Right ventricle myocardium inferior (tissue), 1 donor: Measurements from ENCODE around the gene ORAI3. TPM values are rescaled to one million over a fixed set of nuclear protein-coding genes. Genes with fewer than 3 reads are reported as not detected.

Source experiments
- ATAC-seq: fragments of 200-7000 bp; cut with Tn5 transposase; one replicate; pipeline ENCODE4 v1.9.1; 2020; ENCODE audit warnings: mild to moderate bottlenecking, moderate library complexity
- DNase-seq: peaks from one replicate; pipeline ENCODE4 v3.0.0; 2021; ENCODE audit errors: missing footprints
- intact Hi-C: fragments of 100-400 bp; cut with DNase I; formaldehyde crosslinking; loops from one replicate; pipeline ENCODE4 v1.11.0; 2022
- total RNA-seq: library from RNA; stranded (reverse); fragmentation: NEBNext Ultra II Directional; extraction: Animal tissue kit (Norgen Biotek cat#: 25700); gene quantifications from one replicate; pipeline ENCODE4 v1.2.1, GENCODE V29; 2021
- donor health status: DM: no; HTN: yes; CAD: no; lungs with severe emphysema.

Gene ORAI3
- total RNA-seq, 1 donor from 2014 or later = 11.4 TPM

DNA sequence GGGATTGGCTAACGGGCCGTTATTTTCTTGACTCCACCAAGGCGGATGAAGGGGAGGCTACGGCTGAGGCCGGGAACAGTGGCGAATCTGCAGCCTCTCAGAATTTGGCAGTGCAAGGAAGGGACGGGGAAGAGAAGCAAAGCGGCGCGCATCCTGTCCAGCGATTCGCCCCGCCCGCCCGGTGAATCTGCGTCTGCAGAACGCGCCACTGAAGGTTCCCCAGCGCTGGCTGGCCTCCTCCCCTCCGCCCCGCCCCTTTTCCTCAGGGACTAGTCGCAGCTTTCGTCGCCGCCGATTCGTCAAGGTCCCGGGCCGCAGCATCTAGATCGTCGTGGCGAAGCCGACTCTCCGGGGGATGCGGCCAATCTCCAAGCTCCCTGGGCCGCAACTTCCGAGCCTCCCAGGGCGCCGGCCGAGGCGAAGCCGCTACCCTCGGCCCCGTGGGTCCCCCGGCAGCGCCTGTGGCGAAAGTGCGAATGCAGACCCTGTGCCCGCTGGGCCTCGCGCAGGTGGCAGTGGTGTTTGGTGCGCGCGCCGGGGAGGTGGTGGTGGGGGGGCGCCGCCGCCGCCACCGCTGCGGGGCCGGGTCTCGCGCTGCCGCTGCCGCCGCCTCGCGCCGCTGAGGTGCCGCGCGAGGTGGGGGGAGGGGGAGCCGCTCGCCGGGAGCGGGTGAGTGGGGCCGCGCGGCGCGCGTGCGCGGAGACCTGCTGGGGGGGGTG, 8.7 kb downstream of the ORAI3 start, which contains the start of gene SETD1A:
TSS of gene SETD1A (plus strand) at position 299 of the 719 bp plus-strand sequence. CDS start 978 bp downstream, outside the sequence.
- DNase-seq (peak; percentile 99), ATAC-seq (peak; percentile 95)
- intact Hi-C loops = loop anchor here (5.0 to 10.0 kb wide), 2 partner anchors 75 to 917 kb away; partner anchors contain the start of genes STX4 and ZNF267

DNA sequence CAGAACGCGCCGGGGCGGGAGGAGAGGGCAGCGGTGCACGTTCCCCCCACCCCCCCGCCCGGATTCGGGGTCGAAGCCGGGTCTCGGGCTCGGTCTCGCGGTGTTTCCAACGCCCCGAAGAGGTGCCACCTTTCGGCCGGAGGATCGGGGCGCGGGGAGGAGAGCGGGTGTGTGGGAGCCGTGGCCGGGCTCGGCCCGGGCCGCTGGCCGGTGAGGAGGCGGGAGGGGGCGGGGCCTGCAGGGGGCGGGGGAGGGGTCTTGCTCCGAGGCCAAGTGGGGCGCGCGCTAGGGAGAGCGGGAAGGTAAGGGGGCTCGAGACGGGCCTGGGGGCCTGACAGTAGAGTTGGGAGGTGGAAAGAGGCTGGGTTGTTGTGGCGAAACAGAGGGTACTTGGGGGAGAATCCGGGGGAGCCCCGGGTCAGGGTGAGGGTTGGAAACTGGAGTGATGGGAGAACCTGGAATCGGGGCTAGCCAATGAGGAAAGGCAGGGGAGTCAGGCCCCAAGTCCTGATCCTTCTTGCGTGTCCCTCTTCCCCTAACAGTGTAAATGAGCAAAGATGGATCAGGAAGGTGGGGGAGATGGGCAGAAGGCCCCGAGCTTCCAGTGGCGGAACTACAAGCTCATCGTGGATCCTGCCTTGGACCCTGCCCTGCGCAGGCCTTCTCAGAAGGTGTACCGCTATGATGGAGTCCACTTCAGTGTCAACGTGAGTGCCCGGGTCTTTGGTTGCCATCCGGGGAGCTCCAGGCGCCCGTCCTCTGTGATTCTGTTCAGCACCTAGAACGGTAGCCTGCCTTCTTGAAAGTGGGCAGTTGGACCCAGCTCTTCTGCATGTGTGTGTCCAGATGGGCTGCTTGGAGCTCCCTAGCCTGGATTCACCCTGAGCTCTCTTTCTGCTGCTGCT, 9.6 kb downstream of the ORAI3 start:
- DNase-seq = peak; percentile 83
- ATAC-seq = no peak
- intact Hi-C loops = loop anchor here (5.0 to 10.0 kb wide), 2 partner anchors 74 to 916 kb away; partner anchors contain the start of genes STX4 and ZNF267

DNA sequence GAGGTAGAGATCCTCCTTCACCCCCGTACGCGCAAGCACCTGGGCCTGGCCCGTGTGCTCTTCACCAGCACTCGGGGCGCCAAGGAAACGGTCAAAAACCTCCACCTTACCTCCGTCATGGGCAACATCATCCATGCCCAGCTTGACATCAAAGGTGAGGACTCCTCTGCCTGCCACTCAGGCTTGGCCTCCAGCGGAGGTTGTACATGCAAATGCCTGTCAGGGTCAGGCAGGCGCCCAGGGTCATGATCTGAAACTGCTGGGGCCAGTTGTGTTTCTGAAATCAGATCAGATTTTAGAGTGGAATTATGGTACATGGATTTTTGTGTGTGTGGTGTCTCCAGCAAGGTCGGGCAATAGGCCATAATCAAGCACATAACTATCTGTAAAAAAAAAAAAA, 12.5 kb downstream of the ORAI3 start:
- ATAC-seq (no peak), DNase-seq (no peak)
- intact Hi-C loops = no loop called here

DNA sequence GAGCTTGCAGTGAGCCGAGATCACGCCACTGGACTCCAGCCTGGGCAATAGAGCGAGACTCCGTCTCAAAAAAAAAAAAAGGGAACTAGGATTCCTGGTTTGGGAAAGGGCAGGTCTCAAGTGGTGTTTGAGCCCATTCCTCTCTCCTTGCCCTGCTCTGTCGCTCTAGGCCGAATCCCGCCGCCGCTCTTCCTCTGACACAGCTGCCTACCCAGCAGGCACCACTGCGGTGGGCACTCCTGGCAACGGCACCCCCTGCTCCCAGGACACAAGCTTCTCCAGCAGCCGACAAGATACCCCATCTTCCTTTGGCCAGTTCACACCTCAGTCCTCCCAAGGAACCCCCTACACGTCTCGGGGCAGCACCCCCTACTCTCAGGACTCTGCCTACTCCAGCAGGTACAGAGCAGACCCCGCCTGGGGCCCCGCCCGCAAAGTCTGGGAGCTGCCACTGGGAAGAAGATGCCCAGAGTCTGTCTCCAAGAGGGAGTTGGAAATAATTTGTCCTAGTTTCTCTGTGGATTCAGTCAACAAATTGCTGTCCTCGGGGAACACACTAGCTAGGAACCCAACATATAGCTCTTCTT, 15.2 kb downstream of the ORAI3 start:
- intact Hi-C loops = no loop called here
- DNase-seq (no peak), ATAC-seq (no peak)

DNA sequence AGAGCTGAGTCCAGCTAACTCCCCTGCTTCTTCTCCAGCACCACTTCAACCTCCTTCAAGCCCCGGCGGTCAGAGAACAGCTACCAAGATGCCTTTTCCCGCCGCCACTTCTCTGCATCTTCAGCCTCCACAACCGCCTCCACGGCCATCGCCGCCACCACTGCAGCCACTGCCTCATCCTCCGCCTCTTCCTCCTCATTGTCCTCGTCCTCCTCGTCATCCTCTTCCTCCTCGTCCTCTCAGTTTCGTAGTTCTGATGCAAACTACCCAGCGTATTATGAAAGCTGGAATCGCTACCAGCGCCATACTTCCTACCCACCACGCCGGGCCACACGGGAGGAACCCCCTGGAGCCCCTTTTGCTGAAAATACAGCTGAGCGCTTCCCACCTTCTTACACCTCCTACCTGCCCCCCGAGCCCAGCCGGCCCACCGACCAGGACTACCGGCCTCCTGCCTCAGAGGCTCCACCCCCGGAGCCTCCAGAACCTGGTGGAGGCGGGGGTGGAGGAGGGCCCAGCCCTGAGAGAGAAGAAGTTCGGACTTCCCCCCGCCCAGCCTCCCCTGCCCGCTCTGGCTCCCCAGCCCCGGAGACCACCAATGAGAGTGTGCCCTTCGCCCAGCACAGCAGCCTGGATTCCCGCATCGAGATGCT, 15.8 kb downstream of the ORAI3 start:
- no peak for ATAC-seq
- intact Hi-C loops = no loop called here
- DNase-seq = no peak

DNA sequence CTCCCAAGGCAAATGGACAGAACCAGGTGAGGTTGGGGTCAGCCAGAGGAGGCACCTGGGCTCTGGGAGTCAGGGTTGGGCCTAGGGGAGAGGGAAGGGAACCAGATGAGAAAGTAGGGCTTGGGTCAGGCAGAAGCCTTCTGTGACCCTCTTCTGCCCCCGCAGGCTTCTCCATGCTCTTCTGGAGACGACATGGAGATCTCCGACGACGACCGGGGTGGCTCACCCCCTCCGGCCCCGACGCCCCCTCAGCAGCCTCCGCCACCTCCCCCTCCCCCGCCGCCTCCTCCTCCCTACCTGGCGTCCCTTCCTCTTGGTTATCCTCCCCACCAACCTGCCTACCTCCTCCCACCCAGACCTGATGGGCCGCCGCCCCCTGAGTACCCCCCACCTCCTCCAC, 16.6 kb downstream of the ORAI3 start:
- DNase-seq = no peak
- no peak for ATAC-seq
- intact Hi-C loops = no loop called here

DNA sequence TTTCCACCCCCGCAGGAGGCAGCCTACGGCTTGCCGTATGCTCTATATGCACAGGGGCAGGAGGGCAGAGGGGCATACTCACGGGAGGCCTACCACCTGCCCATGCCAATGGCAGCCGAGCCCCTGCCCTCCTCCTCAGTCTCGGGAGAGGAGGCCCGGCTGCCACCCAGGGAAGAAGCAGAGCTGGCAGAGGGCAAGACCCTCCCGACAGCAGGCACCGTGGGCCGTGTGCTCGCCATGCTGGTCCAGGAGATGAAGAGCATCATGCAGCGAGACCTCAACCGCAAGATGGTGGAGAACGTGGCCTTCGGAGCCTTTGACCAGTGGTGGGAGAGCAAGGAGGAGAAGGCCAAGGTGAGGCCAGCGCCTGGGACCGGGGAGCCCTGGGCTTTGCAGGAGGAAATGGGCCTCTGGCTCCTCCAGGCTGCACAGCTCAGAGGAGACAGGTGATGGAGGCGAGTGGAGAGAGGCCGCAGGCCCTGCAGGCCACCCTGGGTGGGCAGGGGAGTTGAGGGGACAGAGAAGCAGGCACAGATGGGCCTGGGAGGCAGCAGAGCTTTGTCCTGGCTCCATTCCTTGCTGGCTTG, 17.3 kb downstream of the ORAI3 start:
- ATAC-seq (no peak), DNase-seq (no peak)
- intact Hi-C loops = no loop called here

DNA sequence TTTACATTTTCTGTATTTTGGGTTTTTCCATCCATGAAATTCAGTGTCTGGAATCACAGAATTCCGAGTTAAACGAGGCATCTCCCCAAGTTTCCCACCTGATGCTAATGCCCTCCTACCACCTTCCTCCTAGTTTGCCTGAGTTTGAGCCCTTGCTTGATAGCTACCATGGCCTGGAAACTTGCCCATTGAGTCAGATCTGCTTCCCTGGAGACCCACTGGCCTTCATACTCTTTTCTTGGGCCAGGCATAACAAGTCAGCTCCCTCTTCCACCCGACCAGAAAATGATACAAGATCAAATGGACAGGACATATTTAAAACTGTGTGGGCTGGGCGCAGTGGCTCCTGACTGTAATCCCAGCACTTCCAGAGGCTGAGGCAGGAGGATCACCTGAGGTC, 18.9 kb downstream of the ORAI3 start:
- no peak for DNase-seq
- intact Hi-C loops = no loop called here
- ATAC-seq = no peak

DNA sequence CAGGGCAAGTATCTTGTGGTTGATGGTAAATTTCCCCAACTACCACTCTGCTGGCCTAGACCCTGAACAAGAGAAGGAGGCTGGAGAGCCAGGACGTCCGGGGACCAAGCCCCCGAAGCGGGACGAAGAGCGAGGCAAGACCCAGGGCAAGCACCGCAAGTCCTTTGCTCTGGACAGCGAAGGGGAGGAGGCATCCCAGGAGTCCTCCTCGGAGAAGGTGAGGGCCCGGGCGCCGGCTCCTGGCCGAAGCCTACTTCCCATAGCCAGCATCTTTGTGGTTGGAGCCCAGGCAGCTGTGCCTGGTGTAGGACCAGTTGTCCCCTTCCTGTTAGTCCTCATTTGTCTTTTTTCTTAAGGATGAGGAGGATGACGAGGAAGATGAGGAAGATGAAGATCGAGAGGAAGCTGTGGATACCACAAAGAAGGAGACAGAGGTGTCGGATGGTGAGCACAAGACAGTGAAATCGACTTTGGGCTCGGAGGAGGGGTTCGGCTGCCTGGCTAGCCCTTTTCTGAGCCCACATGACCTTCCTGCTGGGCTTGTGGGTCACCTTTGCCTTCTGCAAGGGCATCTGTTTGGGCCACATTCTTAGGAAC, 20.5 kb downstream of the ORAI3 start:
- intact Hi-C loops = no loop called here
- ATAC-seq = no peak

DNA sequence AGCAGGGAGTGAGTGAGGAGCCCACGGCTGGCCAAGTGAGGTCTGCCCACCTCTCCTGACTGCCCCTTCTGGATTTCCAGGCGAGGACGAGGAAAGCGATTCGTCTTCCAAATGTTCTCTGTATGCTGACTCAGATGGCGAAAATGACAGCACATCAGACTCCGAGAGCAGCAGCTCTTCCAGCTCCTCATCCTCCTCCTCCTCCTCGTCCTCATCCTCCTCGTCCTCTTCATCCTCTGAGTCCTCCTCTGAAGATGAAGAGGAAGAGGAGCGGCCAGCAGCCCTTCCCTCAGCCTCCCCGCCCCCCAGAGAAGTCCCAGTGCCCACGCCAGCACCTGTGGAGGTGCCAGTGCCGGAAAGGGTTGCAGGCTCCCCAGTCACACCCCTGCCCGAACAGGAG, 22.4 kb downstream of the ORAI3 start:
- ATAC-seq = no peak
- no peak for DNase-seq
- intact Hi-C loops = no loop called here

More for the DNA sequence above, 20.5 kb downstream of the ORAI3 start:
- DNase-seq = no peak

DNA sequence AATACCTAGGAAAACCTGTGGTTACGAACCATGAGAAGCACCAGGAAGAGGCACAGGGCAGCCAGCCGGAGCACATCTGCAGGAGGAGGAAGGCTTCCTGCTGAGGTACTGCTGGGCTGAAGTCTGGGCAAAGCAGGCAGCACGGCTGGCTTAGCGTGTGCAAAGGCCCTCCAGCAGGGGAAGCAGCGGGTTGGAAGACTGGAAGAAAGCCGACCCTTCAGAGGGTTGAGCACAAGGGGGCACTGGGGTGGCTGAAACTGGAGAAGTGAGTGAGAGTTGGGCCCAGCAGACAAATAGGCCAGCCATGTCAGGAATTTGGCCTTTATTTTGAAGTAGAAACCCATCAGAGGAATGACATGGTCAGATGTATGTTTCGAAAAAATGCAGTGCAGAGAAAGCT, 24.0 kb downstream of the ORAI3 start:
- intact Hi-C loops = no loop called here
- ATAC-seq (no peak), DNase-seq (no peak)

DNA sequence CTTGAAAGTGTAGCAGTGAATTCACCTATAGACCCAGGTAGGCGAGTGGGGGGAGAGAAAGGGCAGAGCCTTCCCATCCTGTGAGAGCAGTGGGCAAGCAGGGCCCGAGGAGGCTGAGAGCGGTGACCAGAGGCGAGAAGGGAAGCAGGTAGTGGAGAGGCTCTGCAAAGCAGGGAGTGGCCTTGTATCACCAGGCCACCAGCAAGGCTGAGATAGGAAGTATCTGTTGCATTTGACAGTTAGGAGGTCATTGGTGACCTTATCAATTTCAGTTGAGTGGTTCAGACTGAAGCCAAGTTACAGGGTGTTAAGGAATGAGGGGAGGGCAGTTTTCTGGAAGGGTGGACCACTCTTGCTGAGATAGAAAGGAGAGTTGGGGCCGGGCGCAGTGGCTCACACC, 25.5 kb downstream of the ORAI3 start:
- ATAC-seq = no peak
- intact Hi-C loops = no loop called here
- DNase-seq = no peak

DNA sequence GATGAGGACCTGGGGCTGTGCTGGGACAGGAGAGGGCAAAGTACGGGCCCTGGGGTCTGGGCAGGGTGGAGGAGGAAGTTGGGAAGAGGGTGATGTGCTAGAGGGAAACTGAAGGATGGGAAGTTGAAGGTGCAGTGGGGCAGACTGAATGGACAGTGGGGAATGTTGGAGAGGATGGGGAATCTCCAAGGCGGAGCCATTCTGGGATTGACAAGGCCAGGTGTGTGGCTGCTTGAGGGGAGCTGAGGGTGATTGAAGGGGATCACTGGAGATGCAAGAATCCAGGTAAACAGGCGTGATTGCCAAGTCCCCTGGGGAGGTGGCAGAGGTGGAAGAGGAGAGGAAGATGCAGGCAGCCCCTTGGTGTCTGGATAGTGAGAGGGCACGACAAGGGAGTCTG, 27.6 kb downstream of the ORAI3 start:
- ATAC-seq = no peak
- intact Hi-C loops = loop anchor here (5.0 kb wide), 1 partner anchor 66 kb away; no protein-coding TSS in a partner anchor

DNA sequence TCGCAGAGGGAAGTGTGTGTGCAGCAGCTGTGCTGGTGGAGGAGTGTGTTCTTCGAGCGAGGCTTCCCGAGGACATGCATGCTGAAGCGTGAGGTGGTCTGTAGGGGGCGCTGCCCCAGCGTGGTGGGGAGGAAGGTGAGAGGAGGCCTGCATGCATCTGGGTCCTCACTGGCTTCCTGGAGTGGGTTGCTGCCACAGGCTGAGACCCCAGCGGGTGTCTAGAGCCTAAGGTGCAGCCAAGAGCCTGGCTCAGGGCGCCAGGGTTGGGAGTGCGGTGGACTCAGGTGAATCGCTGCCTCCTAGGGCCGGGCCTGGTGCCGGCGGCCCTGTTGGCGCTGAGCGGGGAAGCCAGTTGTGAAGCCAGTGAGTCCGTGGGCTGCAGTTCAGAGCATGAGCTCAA, 28.6 kb downstream of the ORAI3 start:
- intact Hi-C loops = loop anchor here (5.0 kb wide), 1 partner anchor 65 kb away; no protein-coding TSS in a partner anchor
- ATAC-seq (no peak), DNase-seq (no peak)

More for the DNA sequence above, 27.6 kb downstream of the ORAI3 start:
- no peak for DNase-seq

DNA sequence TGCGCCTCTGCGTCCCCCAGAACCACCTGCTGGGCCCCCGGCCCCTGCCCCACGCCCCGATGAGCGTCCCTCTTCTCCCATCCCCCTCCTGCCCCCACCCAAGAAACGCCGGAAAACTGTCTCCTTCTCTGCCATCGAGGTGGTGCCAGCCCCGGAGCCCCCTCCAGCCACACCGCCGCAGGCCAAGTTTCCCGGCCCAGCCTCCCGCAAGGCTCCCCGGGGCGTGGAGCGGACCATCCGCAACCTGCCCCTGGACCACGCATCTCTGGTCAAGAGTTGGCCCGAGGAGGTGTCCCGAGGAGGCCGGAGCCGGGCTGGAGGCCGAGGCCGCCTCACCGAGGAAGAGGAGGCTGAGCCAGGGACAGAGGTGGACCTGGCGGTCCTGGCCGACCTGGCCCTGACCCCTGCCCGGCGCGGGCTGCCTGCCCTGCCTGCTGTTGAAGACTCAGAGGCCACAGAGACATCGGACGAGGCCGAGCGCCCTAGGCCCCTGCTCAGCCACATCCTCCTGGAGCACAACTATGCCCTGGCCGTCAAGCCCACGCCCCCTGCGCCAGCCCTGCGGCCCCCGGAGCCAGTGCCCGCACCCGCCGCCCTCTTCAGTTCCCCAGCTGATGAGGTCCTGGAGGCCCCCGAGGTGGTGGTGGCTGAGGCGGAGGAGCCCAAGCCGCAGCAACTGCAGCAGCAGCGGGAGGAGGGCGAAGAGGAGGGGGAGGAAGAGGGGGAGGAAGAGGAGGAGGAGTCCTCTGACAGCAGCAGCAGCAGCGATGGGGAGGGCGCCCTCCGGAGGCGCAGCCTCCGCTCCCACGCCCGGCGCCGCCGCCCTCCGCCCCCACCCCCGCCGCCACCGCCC, 30.5 kb downstream of the ORAI3 start:
- ATAC-seq = no peak
- intact Hi-C loops = loop anchor here (5.0 kb wide), 1 partner anchor 63 kb away; no protein-coding TSS in a partner anchor
- DNase-seq = no peak

DNA sequence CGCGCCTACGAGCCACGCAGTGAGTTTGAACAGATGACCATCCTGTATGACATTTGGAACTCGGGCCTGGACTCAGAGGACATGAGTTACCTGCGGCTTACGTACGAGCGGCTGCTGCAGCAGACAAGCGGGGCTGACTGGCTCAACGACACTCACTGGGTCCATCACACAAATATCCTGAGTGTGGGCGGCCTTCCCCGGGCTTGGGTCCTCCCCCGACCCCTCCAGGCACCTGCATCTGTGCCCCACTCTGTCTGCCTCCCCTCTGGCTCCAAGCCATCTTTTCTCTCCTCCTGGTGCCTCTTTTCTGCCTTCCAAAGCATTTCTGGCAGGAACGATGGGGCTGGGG, 31.1 kb downstream of the ORAI3 start:
- DNase-seq = no peak
- intact Hi-C loops = no loop called here
- no peak for ATAC-seq

DNA sequence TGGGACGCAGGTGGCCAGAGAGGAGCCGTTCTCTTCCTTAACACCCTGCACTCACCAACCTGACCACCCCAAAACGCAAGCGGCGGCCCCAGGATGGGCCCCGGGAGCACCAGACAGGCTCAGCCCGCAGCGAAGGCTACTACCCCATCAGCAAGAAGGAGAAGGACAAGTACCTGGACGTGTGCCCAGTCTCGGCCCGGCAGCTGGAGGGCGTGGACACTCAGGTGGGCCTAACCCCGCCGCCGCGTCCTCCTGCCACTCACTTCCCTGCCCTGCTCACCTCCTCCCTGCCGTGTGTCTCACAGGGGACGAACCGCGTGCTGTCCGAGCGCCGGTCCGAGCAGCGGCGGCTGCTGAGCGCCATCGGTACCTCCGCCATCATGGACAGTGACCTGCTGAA, 31.6 kb downstream of the ORAI3 start:
- ATAC-seq (no peak), DNase-seq (no peak)
- intact Hi-C loops = no loop called here
